HCT116 (cell line): ENCODE results near the gene ATRN. TPM values are rescaled to one million over a fixed set of nuclear protein-coding genes. Genes with fewer than 3 reads are reported as not detected.

ENCODE experiments used
- ATAC-seq: fragments of 200-7000 bp; cut with Tn5 transposase; 2 replicates; pipeline ENCODE4 v1.9.1; 2020; ENCODE audit warnings: mild to moderate bottlenecking, moderate library complexity
- BruUV-seq: library from RNA; stranded (reverse); fragments of 400-500 nt; replicated peaks from 2 replicates; lab custom pipeline; 2021; lab: Mats Ljungman, UMichigan
- CTCF ChIA-PET: fragments of 300-600 bp; sonication (Branson Sonifier 250); formaldehyde crosslinking; loops from one replicate; lab custom pipeline; 2021; ENCODE audit warnings: antibody characterized with exemption; lab: Charles Lee
- POLR2A ChIA-PET: fragments of 300-600, 350-600 bp; sonication (Branson Sonifier 250); formaldehyde crosslinking; loops from one replicate; lab custom pipeline; 2021; ENCODE audit warnings: antibody characterized with exemption; lab: Charles Lee
- RAD21 ChIA-PET, 2 experiments: fragments of 300-600 bp; sonication (Branson Sonifier 250); formaldehyde crosslinking; loops; one replicate each; lab custom pipeline; 2023; ENCODE audit warnings: low total read pairs in 2 of 2; ENCODE audit not compliant: uncharacterized antibody in 2 of 2, unreplicated experiment in 2 of 2, low non-redundant PET in 1 of 2; lab: Charles Lee
- DNase-seq: peaks from one replicate; pipeline ENCODE4 v3.0.0-alpha.2; 2010; ENCODE audit warnings: low read depth, low spot score
- H2AFZ ChIP-seq: fragments of 200-600 bp; shearing (Covaris generic), sonication (generic); 2 replicates; pipeline ENCODE4 v1.6.1; 2017; ENCODE audit warnings: low read depth, mixed run types, mixed read lengths, antibody characterized with exemption, low read length; ENCODE audit not compliant: poor library complexity, severe bottlenecking
- H3K27ac ChIP-seq: 2 replicates; pipeline ENCODE4 v1.5.1; 2012; ENCODE audit warnings: low read depth, low read length
- H3K27me3 ChIP-seq: fragments of 200-600 bp; sonication (generic); 2 replicates; pipeline ENCODE4 v1.6.1; 2016; ENCODE audit warnings: mixed run types, low read length, mixed read lengths; ENCODE audit not compliant: insufficient read depth
- H3K36me3 ChIP-seq, 2 experiments: fragments of 200-500 bp in 1 of 2; fragments of 200-600 bp in 1 of 2; sonication (Bioruptor generic) in 1 of 2; sonication (generic) in 1 of 2; 2 replicates each; pipeline versions ENCODE4 v1.5.1 to v1.6.1; 2014 to 2016; ENCODE audit warnings: low read length in 2 of 2, inconsistent platforms in 1 of 2, mixed read lengths in 1 of 2, mixed run types in 1 of 2; ENCODE audit not compliant: insufficient read depth in 2 of 2, control insufficient read depth in 1 of 2
- H3K4me1 ChIP-seq, 2 experiments: fragments of 200-600 bp in 1 of 2; sonication (generic) in 1 of 2; 2 replicates each; pipeline versions ENCODE4 v1.5.1 to v1.6.1; 2012 to 2017; ENCODE audit warnings: low read length in 2 of 2, inconsistent platforms in 1 of 2, mild to moderate bottlenecking in 1 of 2, mixed read lengths in 1 of 2, mixed run types in 1 of 2, moderate library complexity in 1 of 2; ENCODE audit not compliant: insufficient read depth in 2 of 2, control insufficient read depth in 1 of 2
- H3K4me2 ChIP-seq: fragments of 200-600 bp; sonication (generic); 2 replicates; pipeline ENCODE4 v1.6.1; 2017; ENCODE audit warnings: mixed run types, low read length, mixed read lengths
- H3K4me3 ChIP-seq, 2 experiments: fragments of 200-600 bp in 1 of 2; sonication (generic) in 1 of 2; replicated peaks in 1 of 2; 2 replicates each; pipeline ENCODE4 v1.5.1; 2011 to 2016; ENCODE audit warnings: low read length in 2 of 2, control low read depth in 1 of 2, low read depth in 1 of 2, mild to moderate bottlenecking in 1 of 2, mixed read lengths in 1 of 2, mixed run types in 1 of 2
- H3K79me2 ChIP-seq: fragments of 200-600 bp; sonication (generic); 2 replicates; pipeline ENCODE4 v1.6.1; 2017; ENCODE audit warnings: mild to moderate bottlenecking, mixed run types, low read length, moderate library complexity, mixed read lengths; ENCODE audit not compliant: insufficient read depth
- H3K9ac ChIP-seq: fragments of 200-600 bp; sonication (generic); 2 replicates; pipeline ENCODE4 v1.6.1; 2016; ENCODE audit warnings: low read length, mixed read lengths
- H3K9me2 ChIP-seq: fragments of 200-600 bp; sonication (generic), shearing (Covaris generic); 2 replicates; pipeline ENCODE4 v1.6.1; 2017; ENCODE audit warnings: mixed run types, mild to moderate bottlenecking, moderate library complexity; ENCODE audit not compliant: insufficient read depth
- H3K9me3 ChIP-seq, 2 experiments: fragments of 200-500 bp in 1 of 2; fragments of 200-600 bp in 1 of 2; sonication (Bioruptor generic) in 1 of 2; sonication (generic) in 1 of 2; 2 replicates each; pipeline ENCODE4 v1.6.1; 2014 to 2017; ENCODE audit warnings: low read length in 2 of 2, mixed read lengths in 2 of 2, inconsistent platforms in 1 of 2, low read depth in 1 of 2, mild to moderate bottlenecking in 1 of 2, mixed run types in 1 of 2, moderate library complexity in 1 of 2; ENCODE audit not compliant: control insufficient read depth in 1 of 2, insufficient read depth in 1 of 2
- H4K20me1 ChIP-seq: fragments of 200-600 bp; sonication (generic), shearing (Covaris generic); 2 replicates; pipeline ENCODE4 v1.6.1; 2017; ENCODE audit warnings: mixed run types, mild to moderate bottlenecking, moderate library complexity; ENCODE audit not compliant: insufficient read depth
- CEBPB ChIP-seq: IDR thresholded peaks from 2 replicates; pipeline ENCODE4 v1.6.1; 2012; ENCODE audit warnings: low read depth
- ELF1 ChIP-seq: IDR thresholded peaks from 2 replicates; pipeline ENCODE4 v1.6.1; 2012; ENCODE audit warnings: low read depth, borderline replicate concordance
- EZH2 ChIP-seq: fragments of 200-600 bp; sonication (generic); IDR thresholded peaks from 2 replicates; pipeline ENCODE4 v1.6.1; 2017; ENCODE audit warnings: antibody characterized with exemption, mixed run types
- FOSL1 ChIP-seq: IDR thresholded peaks from 2 replicates; pipeline ENCODE4 v1.6.1; 2012; ENCODE audit warnings: low read depth
- POLR2AphosphoS5 ChIP-seq: IDR thresholded peaks from 2 replicates; pipeline ENCODE4 v1.6.1; 2011; ENCODE audit warnings: mild to moderate bottlenecking, low read depth, low read length, moderate library complexity
- RAD21 ChIP-seq: IDR thresholded peaks from 2 replicates; pipeline ENCODE4 v1.6.1; 2012; ENCODE audit warnings: low read depth, mild to moderate bottlenecking
- SRF ChIP-seq: IDR thresholded peaks from 2 replicates; pipeline ENCODE4 v1.6.1; 2012; ENCODE audit warnings: low read depth
- TCF7L2 ChIP-seq: IDR thresholded peaks from 2 replicates; pipeline ENCODE4 v1.7.0; 2011; ENCODE audit warnings: borderline replicate concordance, inconsistent platforms; ENCODE audit not compliant: insufficient read depth, insufficient read length; ENCODE audit errors: extremely low read depth
- YY1 ChIP-seq: IDR thresholded peaks from 2 replicates; pipeline ENCODE4 v1.6.1; 2011; ENCODE audit warnings: low read length, low read depth, moderate library complexity, mild to moderate bottlenecking; ENCODE audit not compliant: insufficient replicate concordance; ENCODE audit errors: extremely low read depth
- intact Hi-C: fragments of 100-400 bp; cut with micrococcal nuclease; formaldehyde crosslinking; loops from 2 replicates; pipeline ENCODE4 v1.10.0; 2022
- total RNA-seq: library from RNA; stranded (reverse); gene quantifications from one replicate; pipeline ENCODE4 v1.2.1, GENCODE V29; 2021; ENCODE audit not compliant: unreplicated experiment
- TF ChIP-seq, protein P1 (sequence below): IDR thresholded peaks from 2 replicates; pipeline ENCODE4 v1.6.1; 2012
- TF ChIP-seq, protein P2 (sequence below): IDR thresholded peaks from 2 replicates; pipeline ENCODE4 v1.6.1; 2012
- TF ChIP-seq, protein P3 (sequence below): IDR thresholded peaks from 2 replicates; pipeline ENCODE4 v1.6.1; 2011; ENCODE audit warnings: mild to moderate bottlenecking, low read length, moderate library complexity; ENCODE audit not compliant: insufficient replicate concordance; ENCODE audit errors: extremely low read depth
- TF ChIP-seq, protein P4 (sequence below), 3 experiments: fragments of 200-600 bp in 1 of 3; sonication (generic) in 1 of 3; IDR thresholded peaks in 2 of 3; conservative IDR thresholded peaks in 1 of 3; 2 replicates each; pipeline ENCODE4 v1.5.1; 2012 to 2017; ENCODE audit warnings: low read depth in 2 of 3, low read length in 2 of 3, antibody characterized with exemption in 1 of 3, borderline replicate concordance in 1 of 3, control low read depth in 1 of 3, mild to moderate bottlenecking in 1 of 3, mixed read lengths in 1 of 3, mixed run types in 1 of 3, moderate library complexity in 1 of 3; ENCODE audit not compliant: insufficient read depth in 1 of 3

The ATRN gene
- total RNA-seq, 1 experiment from 2014 or later, result 24.4 TPM

DNA sequence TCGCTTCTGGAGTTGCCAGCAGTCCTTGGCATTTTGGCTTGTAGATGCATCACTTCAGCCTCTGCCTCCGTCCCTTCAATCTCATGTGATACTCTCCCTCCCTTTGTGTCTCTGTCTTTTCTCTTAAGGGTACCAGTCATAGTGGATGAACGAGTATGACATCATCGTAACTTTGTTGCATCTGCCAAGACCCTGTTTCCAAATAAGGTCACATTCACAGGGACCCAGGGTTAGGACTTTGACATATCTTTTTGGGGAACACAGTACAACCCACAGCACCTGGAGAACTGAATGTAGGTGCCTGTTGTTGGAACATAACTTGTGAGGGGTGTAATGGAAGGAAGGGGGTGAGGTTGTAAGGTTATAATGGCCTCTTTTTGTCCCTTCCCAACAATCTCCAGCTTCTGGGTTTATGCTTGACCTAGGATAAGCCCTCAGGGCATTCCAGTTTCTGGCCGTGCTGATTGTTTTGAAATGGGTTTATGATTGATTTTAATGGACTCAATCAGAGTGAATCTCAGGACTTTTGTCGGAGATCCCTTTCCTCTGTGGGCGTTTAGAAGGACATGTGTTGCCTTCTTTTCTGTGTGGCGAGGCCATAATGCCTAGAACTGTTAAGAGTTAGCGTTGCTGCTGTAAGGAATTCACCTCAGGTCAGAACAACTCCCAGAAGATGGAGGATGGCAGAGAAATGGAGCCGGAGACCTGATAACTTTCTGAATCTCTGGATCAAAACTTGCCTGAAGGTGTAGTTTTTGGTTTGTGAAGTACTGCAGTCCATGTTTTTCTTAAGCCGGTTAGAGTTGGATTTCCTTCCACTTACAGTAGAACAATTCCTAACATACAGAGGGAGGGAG lies 9.2 kb downstream of the ATRN start (continued):
- TF ChIP-seq, protein P1, sequence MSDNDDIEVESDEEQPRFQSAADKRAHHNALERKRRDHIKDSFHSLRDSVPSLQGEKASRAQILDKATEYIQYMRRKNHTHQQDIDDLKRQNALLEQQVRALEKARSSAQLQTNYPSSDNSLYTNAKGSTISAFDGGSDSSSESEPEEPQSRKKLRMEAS, result no peak
- TF ChIP-seq EZH2 (no peak), ELF1 (no peak), YY1 (no peak)

DNA sequence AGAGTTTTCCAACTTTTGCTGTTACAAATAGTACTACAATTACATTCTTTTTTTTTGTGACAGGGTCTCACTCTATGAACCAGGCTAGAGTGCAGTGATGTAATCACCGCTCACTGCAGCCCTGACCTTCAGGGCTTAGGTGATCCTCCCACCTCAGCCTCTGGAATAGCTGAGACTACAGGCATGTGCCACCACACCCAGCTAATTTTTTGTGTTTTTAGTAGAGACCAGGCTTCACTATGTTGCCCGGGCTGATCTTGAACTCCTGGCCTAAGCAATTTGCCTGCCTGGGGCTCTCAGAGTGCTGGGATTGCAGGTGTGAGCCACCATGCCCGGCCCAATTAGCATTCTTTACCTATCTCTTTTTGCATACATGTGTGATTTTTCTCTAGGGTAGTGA lies 12.5 kb downstream of the ATRN start:
- Histone ChIP-seq H3K4me3 (peak overlapping the region in 1 of 2 experiments; percentile 8; a peak in 1 of 4 replicates), H3K36me3 (no peaks in the 10 kb centered on the region), H3K27ac (peak overlapping the region; percentile 15; the same call in 1 of the 2 replicates), H2AFZ (no peak overlapping the region), H3K4me2 (peak overlapping the region; percentile 44), H3K9me3 (peaks cover 4 to 9% of the 10 kb centered on the region in 2 experiments; a peak in 3 of 4 replicates), H3K9ac (no peak overlapping the region), H3K27me3 (no peaks in the 10 kb centered on the region), H4K20me1 (no peaks in the 10 kb centered on the region), H3K4me1 (peaks cover 10 to 30% of the 10 kb centered on the region in 2 experiments), H3K79me2 (peaks cover 40% of the 10 kb centered on the region), H3K9me2 (no peaks in the 10 kb centered on the region)
- peak; percentile 50 for ATAC-seq
- POLR2A ChIA-PET, result no interaction called here
- DNase-seq, result no peak
- CTCF ChIA-PET, result no interaction called here
- intact Hi-C loops, result no loop called here
- RAD21 ChIA-PET, result no interaction called here
- BruUV-seq, result no TSS peak
- TF ChIP-seq TCF7L2, result no peak
- TF ChIP-seq, protein P2, sequence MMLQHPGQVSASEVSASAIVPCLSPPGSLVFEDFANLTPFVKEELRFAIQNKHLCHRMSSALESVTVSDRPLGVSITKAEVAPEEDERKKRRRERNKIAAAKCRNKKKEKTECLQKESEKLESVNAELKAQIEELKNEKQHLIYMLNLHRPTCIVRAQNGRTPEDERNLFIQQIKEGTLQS, result no peak
- TF ChIP-seq CEBPB, result no peak
- no peak for TF ChIP-seq ELF1
- no peak for TF ChIP-seq SRF
- TF ChIP-seq EZH2, result no peak
- no peak for TF ChIP-seq YY1
- TF ChIP-seq, protein P3, sequence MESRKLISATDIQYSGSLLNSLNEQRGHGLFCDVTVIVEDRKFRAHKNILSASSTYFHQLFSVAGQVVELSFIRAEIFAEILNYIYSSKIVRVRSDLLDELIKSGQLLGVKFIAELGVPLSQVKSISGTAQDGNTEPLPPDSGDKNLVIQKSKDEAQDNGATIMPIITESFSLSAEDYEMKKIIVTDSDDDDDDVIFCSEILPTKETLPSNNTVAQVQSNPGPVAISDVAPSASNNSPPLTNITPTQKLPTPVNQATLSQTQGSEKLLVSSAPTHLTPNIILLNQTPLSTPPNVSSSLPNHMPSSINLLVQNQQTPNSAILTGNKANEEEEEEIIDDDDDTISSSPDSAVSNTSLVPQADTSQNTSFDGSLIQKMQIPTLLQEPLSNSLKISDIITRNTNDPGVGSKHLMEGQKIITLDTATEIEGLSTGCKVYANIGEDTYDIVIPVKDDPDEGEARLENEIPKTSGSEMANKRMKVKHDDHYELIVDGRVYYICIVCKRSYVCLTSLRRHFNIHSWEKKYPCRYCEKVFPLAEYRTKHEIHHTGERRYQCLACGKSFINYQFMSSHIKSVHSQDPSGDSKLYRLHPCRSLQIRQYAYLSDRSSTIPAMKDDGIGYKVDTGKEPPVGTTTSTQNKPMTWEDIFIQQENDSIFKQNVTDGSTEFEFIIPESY, result no peak
- no peak for TF ChIP-seq FOSL1
- no peak for TF ChIP-seq POLR2AphosphoS5
- TF ChIP-seq, protein P1, result no peak
- no peak for TF ChIP-seq RAD21
- TF ChIP-seq, protein P4, sequence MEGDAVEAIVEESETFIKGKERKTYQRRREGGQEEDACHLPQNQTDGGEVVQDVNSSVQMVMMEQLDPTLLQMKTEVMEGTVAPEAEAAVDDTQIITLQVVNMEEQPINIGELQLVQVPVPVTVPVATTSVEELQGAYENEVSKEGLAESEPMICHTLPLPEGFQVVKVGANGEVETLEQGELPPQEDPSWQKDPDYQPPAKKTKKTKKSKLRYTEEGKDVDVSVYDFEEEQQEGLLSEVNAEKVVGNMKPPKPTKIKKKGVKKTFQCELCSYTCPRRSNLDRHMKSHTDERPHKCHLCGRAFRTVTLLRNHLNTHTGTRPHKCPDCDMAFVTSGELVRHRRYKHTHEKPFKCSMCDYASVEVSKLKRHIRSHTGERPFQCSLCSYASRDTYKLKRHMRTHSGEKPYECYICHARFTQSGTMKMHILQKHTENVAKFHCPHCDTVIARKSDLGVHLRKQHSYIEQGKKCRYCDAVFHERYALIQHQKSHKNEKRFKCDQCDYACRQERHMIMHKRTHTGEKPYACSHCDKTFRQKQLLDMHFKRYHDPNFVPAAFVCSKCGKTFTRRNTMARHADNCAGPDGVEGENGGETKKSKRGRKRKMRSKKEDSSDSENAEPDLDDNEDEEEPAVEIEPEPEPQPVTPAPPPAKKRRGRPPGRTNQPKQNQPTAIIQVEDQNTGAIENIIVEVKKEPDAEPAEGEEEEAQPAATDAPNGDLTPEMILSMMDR (IDR thresholded peaks at IDR 0.05 in 2 of 3, conservative IDR thresholded peaks at IDR 0.05 in 1 of 3; ENCODE audit: borderline replicate concordance in 1 of 3, insufficient read depth in 1 of 3, low read depth in 2 of 3, low read length in 2 of 3), result no peak
